Karpas-422 (cell line): ENCODE data around the gene AGTR1. TPM values are rescaled to one million over a fixed set of nuclear protein-coding genes. Genes with fewer than 3 reads are reported as not detected.

Experiments used
- DNase-seq: peaks from one replicate; pipeline ENCODE4 v3.0.0-alpha.2; 2015
- H2AFZ ChIP-seq: fragments of 200-600 bp; sonication (generic); 2 replicates; pipeline ENCODE4 v1.6.1; 2014; ENCODE audit warnings: antibody characterized with exemption, low read length, mixed read lengths
- H3K27ac ChIP-seq: fragments of 200-600 bp; sonication (generic); 2 replicates; pipeline ENCODE4 v1.5.1; 2014; ENCODE audit warnings: mild to moderate bottlenecking, low read length, moderate library complexity
- H3K27me3 ChIP-seq: fragments of 200-600 bp; sonication (generic); 2 replicates; pipeline ENCODE4 v1.6.1; 2014; ENCODE audit warnings: low read length, mixed read lengths
- H3K36me3 ChIP-seq: fragments of 200-600 bp; sonication (generic); 2 replicates; pipeline ENCODE4 v1.6.1; 2014; ENCODE audit warnings: low read length, mixed read lengths; ENCODE audit not compliant: insufficient read depth
- H3K4me1 ChIP-seq: fragments of 200-600 bp; sonication (generic); 2 replicates; pipeline ENCODE4 v1.6.1; 2014; ENCODE audit warnings: mild to moderate bottlenecking, low read length, mixed read lengths
- H3K4me2 ChIP-seq: fragments of 200-600 bp; sonication (generic); 2 replicates; pipeline ENCODE4 v1.6.1; 2014; ENCODE audit warnings: low read length, low read depth, mild to moderate bottlenecking; ENCODE audit not compliant: poor library complexity, severe bottlenecking
- H3K4me3 ChIP-seq: fragments of 200-600 bp; sonication (generic); 2 replicates; pipeline ENCODE4 v1.5.1; 2014; ENCODE audit warnings: mild to moderate bottlenecking, antibody characterized with exemption, low read length, mixed read lengths
- H3K79me2 ChIP-seq: fragments of 200-600 bp; sonication (generic); 2 replicates; pipeline ENCODE4 v1.6.1; 2014; ENCODE audit warnings: mild to moderate bottlenecking, low read length, mixed read lengths
- H3K9ac ChIP-seq: fragments of 200-600 bp; sonication (generic); 2 replicates; pipeline ENCODE4 v1.6.0; 2014; ENCODE audit warnings: low read length
- H3K9me2 ChIP-seq: fragments of 200-600 bp; sonication (generic), shearing (Covaris generic); replicated peaks from 2 replicates; pipeline ENCODE4 v1.6.0; 2014; ENCODE audit warnings: mild to moderate bottlenecking, low read length, moderate library complexity; ENCODE audit not compliant: insufficient read depth
- H3K9me3 ChIP-seq: fragments of 300-700, 200-600 bp; sonication (generic); 2 replicates; pipeline ENCODE4 v1.6.1; 2014; ENCODE audit warnings: low read length, mixed read lengths
- H4K20me1 ChIP-seq: fragments of 200-600 bp; sonication (generic); 2 replicates; pipeline ENCODE4 v1.6.1; 2014; ENCODE audit warnings: mild to moderate bottlenecking, antibody characterized with exemption, low read length, low read depth; ENCODE audit not compliant: insufficient read depth
- total RNA-seq: library from RNA; depleted of rRNA; stranded (reverse); fragments of >200 nt; shearing (Covaris generic); gene quantifications from 2 replicates; pipeline ENCODE4 v1.2.3, GENCODE V29; 2014; ENCODE audit warnings: low replicate concordance

The AGTR1 gene
- total RNA-seq, 1 experiment from 2014 or later = not detected

GRCh38 chr3:148711981-148712666 is 14.4 kb downstream of the AGTR1 start:
- DNase-seq = no peak
- H4K20me1 ChIP-seq = no peaks in the 10 kb centered on the region
- no peaks in the 10 kb centered on the region for H3K9me2 ChIP-seq
- H2AFZ ChIP-seq = no peak overlapping the region
- no peaks in the 10 kb centered on the region for H3K27me3 ChIP-seq
- no peaks in the 10 kb centered on the region for H3K9me3 ChIP-seq
- no peak overlapping the region for H3K9ac ChIP-seq
- no peak overlapping the region for H3K4me3 ChIP-seq
- H3K4me1 ChIP-seq = no peaks in the 10 kb centered on the region
- H3K4me2 ChIP-seq = no peak overlapping the region
- no peaks in the 10 kb centered on the region for H3K79me2 ChIP-seq
- no peak overlapping the region for H3K27ac ChIP-seq
- H3K36me3 ChIP-seq = no peaks in the 10 kb centered on the region

- H3K4me1 ChIP-seq = no peaks in the 10 kb centered on the region
- H3K9me3 ChIP-seq = no peaks in the 10 kb centered on the region
- no peak for DNase-seq
- no peaks in the 10 kb centered on the region for H3K79me2 ChIP-seq
- no peak overlapping the region for H3K27ac ChIP-seq
- no peaks in the 10 kb centered on the region for H4K20me1 ChIP-seq
- no peaks in the 10 kb centered on the region for H3K9me2 ChIP-seq
- no peak overlapping the region for H2AFZ ChIP-seq
- H3K9ac ChIP-seq = no peak overlapping the region
- H3K36me3 ChIP-seq = no peaks in the 10 kb centered on the region
- H3K4me2 ChIP-seq = no peak overlapping the region
- no peaks in the 10 kb centered on the region for H3K27me3 ChIP-seq
- H3K4me3 ChIP-seq = no peak overlapping the region
These were observed 16.8 kb downstream of the AGTR1 start for GRCh38 chr3:148714521-148714920.

- H3K4me3 ChIP-seq = no peak overlapping the region
- H3K36me3 ChIP-seq = no peaks in the 10 kb centered on the region
These were observed 19.0 kb downstream of the AGTR1 start for GRCh38 chr3:148716657-148717056.

GRCh38 chr3:148717885-148718561 is 20.3 kb downstream of the AGTR1 start:
- no peak overlapping the region for H3K27ac ChIP-seq
- no peak overlapping the region for H3K4me2 ChIP-seq
- no peaks in the 10 kb centered on the region for H3K4me1 ChIP-seq
- H3K9me2 ChIP-seq = no peaks in the 10 kb centered on the region
- H4K20me1 ChIP-seq = no peaks in the 10 kb centered on the region
- H3K9me3 ChIP-seq = no peaks in the 10 kb centered on the region
- no peaks in the 10 kb centered on the region for H3K36me3 ChIP-seq
- H3K9ac ChIP-seq = no peak overlapping the region
- H3K79me2 ChIP-seq = no peaks in the 10 kb centered on the region
- no peak overlapping the region for H3K4me3 ChIP-seq
- no peak overlapping the region for H2AFZ ChIP-seq
- no peak for DNase-seq
- no peaks in the 10 kb centered on the region for H3K27me3 ChIP-seq

More at GRCh38 chr3:148716657-148717056, 19.0 kb downstream of the AGTR1 start:
- Histone ChIP-seq H3K4me1 (no peaks in the 10 kb centered on the region), H3K4me2 (no peak overlapping the region), H3K27ac (no peak overlapping the region), H2AFZ (no peak overlapping the region), H3K9ac (no peak overlapping the region), H4K20me1 (no peaks in the 10 kb centered on the region), H3K9me3 (no peaks in the 10 kb centered on the region), H3K79me2 (no peaks in the 10 kb centered on the region), H3K27me3 (no peaks in the 10 kb centered on the region), H3K9me2 (no peaks in the 10 kb centered on the region)
- no peak for DNase-seq

GRCh38 chr3:148718982-148719862 is 21.5 kb downstream of the AGTR1 start:
- no peaks in the 10 kb centered on the region for H4K20me1 ChIP-seq
- no peaks in the 10 kb centered on the region for H3K9me2 ChIP-seq
- H3K27ac ChIP-seq = no peak overlapping the region
- DNase-seq = peak; percentile 47
- H3K9me3 ChIP-seq = no peaks in the 10 kb centered on the region
- no peaks in the 10 kb centered on the region for H3K27me3 ChIP-seq
- H3K4me3 ChIP-seq = no peak overlapping the region
- no peak overlapping the region for H2AFZ ChIP-seq
- H3K9ac ChIP-seq = no peak overlapping the region
- no peak overlapping the region for H3K4me2 ChIP-seq
- H3K79me2 ChIP-seq = no peaks in the 10 kb centered on the region
- no peaks in the 10 kb centered on the region for H3K36me3 ChIP-seq
- no peaks in the 10 kb centered on the region for H3K4me1 ChIP-seq

- Histone ChIP-seq H3K9me3 (no peaks in the 10 kb centered on the region), H3K27ac (no peak overlapping the region), H3K27me3 (no peaks in the 10 kb centered on the region), H3K9me2 (no peaks in the 10 kb centered on the region), H3K4me1 (no peaks in the 10 kb centered on the region), H2AFZ (no peak overlapping the region), H4K20me1 (no peaks in the 10 kb centered on the region), H3K9ac (no peak overlapping the region), H3K4me3 (no peak overlapping the region), H3K36me3 (no peaks in the 10 kb centered on the region), H3K79me2 (no peaks in the 10 kb centered on the region), H3K4me2 (no peak overlapping the region)
- no peak for DNase-seq
These were observed 23.2 kb downstream of the AGTR1 start for GRCh38 chr3:148720873-148721272.

GRCh38 chr3:148723631-148724030 is 25.9 kb downstream of the AGTR1 start:
- no peaks in the 10 kb centered on the region for H3K36me3 ChIP-seq
- no peaks in the 10 kb centered on the region for H3K27me3 ChIP-seq
- no peaks in the 10 kb centered on the region for H3K9me2 ChIP-seq
- H3K4me1 ChIP-seq = no peaks in the 10 kb centered on the region
- no peak overlapping the region for H3K27ac ChIP-seq
- no peaks in the 10 kb centered on the region for H3K9me3 ChIP-seq
- no peak overlapping the region for H3K4me3 ChIP-seq
- no peak for DNase-seq
- no peak overlapping the region for H3K4me2 ChIP-seq
- no peak overlapping the region for H3K9ac ChIP-seq
- H3K79me2 ChIP-seq = no peaks in the 10 kb centered on the region
- H4K20me1 ChIP-seq = no peaks in the 10 kb centered on the region
- H2AFZ ChIP-seq = no peak overlapping the region

GRCh38 chr3:148727231-148727630 is 29.5 kb downstream of the AGTR1 start:
- Histone ChIP-seq H3K79me2 (no peaks in the 10 kb centered on the region), H3K4me2 (no peak overlapping the region), H3K9me3 (no peaks in the 10 kb centered on the region), H3K9me2 (no peaks in the 10 kb centered on the region), H3K4me1 (no peaks in the 10 kb centered on the region), H4K20me1 (no peaks in the 10 kb centered on the region), H2AFZ (no peak overlapping the region), H3K9ac (no peak overlapping the region), H3K36me3 (no peaks in the 10 kb centered on the region), H3K27ac (no peak overlapping the region), H3K4me3 (no peak overlapping the region), H3K27me3 (no peaks in the 10 kb centered on the region)
- DNase-seq = peak; percentile 80
